ENCODE measurements around the gene ADH5.

The ADH5 gene

DNA sequence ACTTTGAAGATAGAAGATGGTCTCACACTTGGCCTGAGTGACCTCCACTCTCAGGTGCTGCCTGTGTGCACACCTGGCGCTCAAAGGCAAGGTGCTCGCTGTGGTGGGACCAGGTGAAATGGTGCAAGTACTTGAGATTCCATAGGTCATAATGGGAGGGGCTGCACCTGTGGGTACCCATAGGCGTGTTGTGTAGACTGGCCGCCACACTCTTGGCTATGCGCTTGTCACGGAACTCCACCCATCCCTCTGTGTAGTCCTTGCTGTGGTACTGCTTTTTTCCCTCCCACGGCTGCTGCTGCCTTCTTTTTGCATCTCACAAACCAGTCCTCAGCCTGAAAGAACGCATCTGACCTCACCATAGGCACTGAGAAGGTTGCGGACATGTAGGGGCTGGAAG, 66.0 kb downstream of the ADH5 start:
- Histone ChIP-seq H3K36me3 (replicated peaks; ENCODE audit: low read depth, low read length) (peaks cover 47% of the 10 kb centered on the region), H3K79me2 (ENCODE audit: low read length) (peaks cover 99% of the 10 kb centered on the region), H2AFZ (ENCODE audit: low read depth, low read length) (no peak overlapping the region), H4K20me1 (ENCODE audit: insufficient read depth, low read length) (peaks cover 56% of the 10 kb centered on the region), H3K9ac (ENCODE audit: low read length) (no peak overlapping the region), H3K27ac (ENCODE audit: low read length) (no peak overlapping the region), H3K9me3 (ENCODE audit: insufficient read depth, low read length) (peaks cover 10% of the 10 kb centered on the region; the same call in 1 of the 2 replicates), H3K27me3 (ENCODE audit: low read depth, low read length) (no peaks in the 10 kb centered on the region), H3K4me3 (ENCODE audit: low read length) (0 out of 2 replicates have a peak overlapping the region, but pooled peaks have one; percentile 20), H3K4me1 (ENCODE audit: low read length) (peaks cover 24% of the 10 kb centered on the region), H3K4me2 (ENCODE audit: low read length) (no peak overlapping the region)
- TF ChIP-seq CTCF (IDR thresholded peaks at IDR 0.05; ENCODE audit: low read depth, low read length) (no peak), EZH2phosphoT487 (IDR thresholded peaks at IDR 0.05; ENCODE audit: low read depth) (no peak)

- Histone ChIP-seq H3K4me1 (ENCODE audit: low read length) (peaks cover 21% of the 10 kb centered on the region), H3K27ac (ENCODE audit: low read length) (no peak overlapping the region), H4K20me1 (ENCODE audit: insufficient read depth, low read length) (peaks cover 56% of the 10 kb centered on the region), H3K4me3 (ENCODE audit: low read length) (no peak overlapping the region), H2AFZ (ENCODE audit: low read depth, low read length) (no peak overlapping the region), H3K36me3 (replicated peaks; ENCODE audit: low read depth, low read length) (peaks cover 57% of the 10 kb centered on the region), H3K9ac (ENCODE audit: low read length) (no peak overlapping the region), H3K27me3 (ENCODE audit: low read depth, low read length) (no peaks in the 10 kb centered on the region), H3K9me3 (ENCODE audit: insufficient read depth, low read length) (peaks cover 10% of the 10 kb centered on the region; the same call in 1 of the 2 replicates), H3K4me2 (ENCODE audit: low read length) (no peak overlapping the region), H3K79me2 (ENCODE audit: low read length) (peaks cover 99% of the 10 kb centered on the region)
- TF ChIP-seq CTCF (IDR thresholded peaks at IDR 0.05; ENCODE audit: low read depth, low read length) (no peak), EZH2phosphoT487 (IDR thresholded peaks at IDR 0.05; ENCODE audit: low read depth) (no peak)
Observed at GRCh38 chr4:99021386-99021785, 67.2 kb downstream of the ADH5 start.
